ENCODE measurements around the gene NBL1. TPM values are rescaled to one million over a fixed set of nuclear protein-coding genes. Genes with fewer than 3 reads are reported as not detected.

Gene NBL1
- total and polyA plus RNA-seq, 9 of the 15 experiments (the other 6 are each of a cell fraction or from before 2014, with no cell fraction given): 0.10 to 3.7 (median 1.8) TPM; not detected in 1

DNA sequence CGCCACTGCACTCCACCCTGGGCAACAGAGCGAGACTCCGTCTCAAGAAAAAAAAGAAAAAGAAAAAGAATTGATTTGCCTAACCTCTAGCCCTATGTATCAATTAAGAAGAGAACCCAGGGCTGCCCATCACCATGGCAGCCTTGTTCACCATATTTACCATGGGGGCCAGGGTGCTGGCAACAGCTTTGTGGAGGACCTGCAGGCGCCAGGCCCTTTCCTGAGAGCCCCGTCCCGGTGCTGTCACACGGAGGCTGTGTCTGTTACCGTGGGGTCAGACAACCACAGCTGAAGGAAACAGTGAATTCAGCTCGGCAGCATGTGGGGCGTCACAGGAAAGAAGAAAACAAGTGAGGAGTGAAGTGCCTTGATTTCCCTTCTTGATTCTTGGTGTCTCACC is 6.5 kb upstream of the NBL1 start:
- no peak for FAIRE-seq
- BruUV-seq (replicated peaks): no TSS peak

More for the DNA sequence above, 6.5 kb upstream of the NBL1 start:
- Histone ChIP-seq H3K4me2 (ENCODE audit: insufficient read depth, low read length) (no peak overlapping the region), H2AFZ (ENCODE audit: low read depth, low read length) (no peak overlapping the region), H3K27me3 (ENCODE audit: control insufficient read depth in 2 of 2, insufficient read depth in 2 of 2, low read length in 2 of 2) (peaks cover 0 to 6% of the 10 kb centered on the region in 2 experiments; a peak in 2 of 5 replicates), H3K27ac (ENCODE audit: extremely low read depth, low read depth, low read length) (no peak overlapping the region), H3K4me1 (replicated peaks in 1 of 2; ENCODE audit: control insufficient read depth in 2 of 2, insufficient read depth in 2 of 2, low read length in 2 of 2) (peaks cover 0 to 5% of the 10 kb centered on the region in 2 experiments; a peak in 4 of 5 replicates), H3K36me3 (ENCODE audit: control insufficient read depth, insufficient read depth, low read length) (no peaks in the 10 kb centered on the region), H3K9ac (ENCODE audit: insufficient read depth in 1 of 2, low read depth in 2 of 2, low read length in 2 of 2) (no peak overlapping the region), H4K20me1 (replicated peaks; ENCODE audit: control insufficient read depth, insufficient read depth, low read length) (no peaks in the 10 kb centered on the region), H3K4me3 (no peak overlapping the region), H3K9me3 (replicated peaks; ENCODE audit: control insufficient read depth, insufficient read depth, low read depth, low read length) (no peaks in the 10 kb centered on the region), H3K9me1 (ENCODE audit: control insufficient read depth, insufficient read depth, low read length) (no peaks in the 10 kb centered on the region), H3K79me2 (ENCODE audit: control insufficient read depth, insufficient read depth, low read length) (no peaks in the 10 kb centered on the region)
- in situ Hi-C loops (cut with MboI): no loop called here
- ATAC-seq (no peak), DNase-seq (ENCODE audit: extremely low read depth in 1 of 4, low spot score in 3 of 4) (no peak)
- CTCF ChIA-PET (ENCODE audit: low intra/inter-chr PET ratio): no interaction called here
- WGBS (ENCODE audit: insufficient coverage, low coverage, missing lambda C conversion rate): 30% methylated on average over 9 of the region's 10 CpGs
- intact Hi-C loops (cut with micrococcal nuclease): no loop called here
- POLR2A ChIA-PET: interaction anchor here (0.7 kb wide), 1 partner anchor 283 kb away, joined by 3 read pairs; no protein-coding TSS in a partner anchor
- TF ChIP-seq ZNF766 (CRISPR knock-in tag; conservative IDR thresholded peaks at IDR 0.05) (no peak), FOSL1 (tag; conservative IDR thresholded peaks at IDR 0.05) (no peak), NELFE (IDR thresholded peaks at IDR 0.05; ENCODE audit: insufficient read depth, insufficient read length) (no peak), SLC30A9 (CRISPR knock-in tag; IDR thresholded peaks at IDR 0.05) (no peak), NCOA6 (IDR thresholded peaks at IDR 0.05) (no peak), ZNF239 (CRISPR knock-in tag; IDR thresholded peaks at IDR 0.05) (no peak)
- TF ChIP-seq, protein P1, sequence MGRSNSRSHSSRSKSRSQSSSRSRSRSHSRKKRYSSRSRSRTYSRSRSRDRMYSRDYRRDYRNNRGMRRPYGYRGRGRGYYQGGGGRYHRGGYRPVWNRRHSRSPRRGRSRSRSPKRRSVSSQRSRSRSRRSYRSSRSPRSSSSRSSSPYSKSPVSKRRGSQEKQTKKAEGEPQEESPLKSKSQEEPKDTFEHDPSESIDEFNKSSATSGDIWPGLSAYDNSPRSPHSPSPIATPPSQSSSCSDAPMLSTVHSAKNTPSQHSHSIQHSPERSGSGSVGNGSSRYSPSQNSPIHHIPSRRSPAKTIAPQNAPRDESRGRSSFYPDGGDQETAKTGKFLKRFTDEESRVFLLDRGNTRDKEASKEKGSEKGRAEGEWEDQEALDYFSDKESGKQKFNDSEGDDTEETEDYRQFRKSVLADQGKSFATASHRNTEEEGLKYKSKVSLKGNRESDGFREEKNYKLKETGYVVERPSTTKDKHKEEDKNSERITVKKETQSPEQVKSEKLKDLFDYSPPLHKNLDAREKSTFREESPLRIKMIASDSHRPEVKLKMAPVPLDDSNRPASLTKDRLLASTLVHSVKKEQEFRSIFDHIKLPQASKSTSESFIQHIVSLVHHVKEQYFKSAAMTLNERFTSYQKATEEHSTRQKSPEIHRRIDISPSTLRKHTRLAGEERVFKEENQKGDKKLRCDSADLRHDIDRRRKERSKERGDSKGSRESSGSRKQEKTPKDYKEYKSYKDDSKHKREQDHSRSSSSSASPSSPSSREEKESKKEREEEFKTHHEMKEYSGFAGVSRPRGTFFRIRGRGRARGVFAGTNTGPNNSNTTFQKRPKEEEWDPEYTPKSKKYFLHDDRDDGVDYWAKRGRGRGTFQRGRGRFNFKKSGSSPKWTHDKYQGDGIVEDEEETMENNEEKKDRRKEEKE (IDR thresholded peaks at IDR 0.05; ENCODE audit: borderline replicate concordance in 1 of 2, control insufficient read depth in 1 of 2, low read depth in 2 of 2, low read length in 1 of 2): no peak
